Epithelial cell of proximal tubule (primary cell): ENCODE data around the gene CEP70. TPM values are rescaled to one million over a fixed set of nuclear protein-coding genes. Genes with fewer than 3 reads are reported as not detected.
"Not testable (repeated sequence)": the region's sequence is repeated elsewhere in the genome, so short reads cannot be mapped to it uniquely, and the experiment has no call there.

Source experiments
- DNase-seq: peaks from one replicate; pipeline ENCODE4 v3.0.0-alpha.2; 2011; ENCODE audit warnings: low read depth
- H3K4me3 ChIP-seq: 2 replicates; pipeline ENCODE4 v1.5.1; 2011; ENCODE audit warnings: low read depth, mild to moderate bottlenecking, low read length
- total RNA-seq: library from RNA; depleted of rRNA; stranded (reverse); fragments of >200 nt; gene quantifications from 2 replicates; pipeline ENCODE4 v1.2.3, GENCODE V29; 2015
- TF ChIP-seq, protein P1 (sequence below): conservative IDR thresholded peaks from 2 replicates; pipeline ENCODE4 v1.5.1; 2012; ENCODE audit warnings: low read depth, mild to moderate bottlenecking, low read length

CEP70 gene
- total RNA-seq, 1 donor from 2014 or later, result 21.0 TPM

DNA sequence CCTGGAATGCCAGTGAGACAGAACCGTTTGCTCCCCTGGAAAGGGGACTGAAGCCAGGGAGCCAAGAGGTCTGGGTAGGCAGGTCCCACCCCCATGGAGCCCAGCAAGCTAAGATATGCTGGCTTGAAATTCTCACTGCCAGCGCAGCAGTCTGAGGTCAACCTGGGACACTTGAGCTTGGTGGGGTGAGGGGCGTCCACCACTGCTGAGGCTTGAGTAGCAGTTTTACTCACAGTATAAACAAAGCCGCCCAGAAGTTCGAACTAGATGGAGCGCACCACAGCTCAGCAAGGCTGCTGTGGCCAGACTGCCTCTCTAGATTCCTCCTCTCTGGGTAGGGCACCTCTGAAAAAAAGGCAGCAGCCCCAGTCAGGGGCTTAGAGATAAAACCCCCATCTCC, 33.6 kb downstream of the CEP70 start:
- DNase-seq, result no peak
- H3K4me3 ChIP-seq, result no peak overlapping the region
- TF ChIP-seq, protein P1, sequence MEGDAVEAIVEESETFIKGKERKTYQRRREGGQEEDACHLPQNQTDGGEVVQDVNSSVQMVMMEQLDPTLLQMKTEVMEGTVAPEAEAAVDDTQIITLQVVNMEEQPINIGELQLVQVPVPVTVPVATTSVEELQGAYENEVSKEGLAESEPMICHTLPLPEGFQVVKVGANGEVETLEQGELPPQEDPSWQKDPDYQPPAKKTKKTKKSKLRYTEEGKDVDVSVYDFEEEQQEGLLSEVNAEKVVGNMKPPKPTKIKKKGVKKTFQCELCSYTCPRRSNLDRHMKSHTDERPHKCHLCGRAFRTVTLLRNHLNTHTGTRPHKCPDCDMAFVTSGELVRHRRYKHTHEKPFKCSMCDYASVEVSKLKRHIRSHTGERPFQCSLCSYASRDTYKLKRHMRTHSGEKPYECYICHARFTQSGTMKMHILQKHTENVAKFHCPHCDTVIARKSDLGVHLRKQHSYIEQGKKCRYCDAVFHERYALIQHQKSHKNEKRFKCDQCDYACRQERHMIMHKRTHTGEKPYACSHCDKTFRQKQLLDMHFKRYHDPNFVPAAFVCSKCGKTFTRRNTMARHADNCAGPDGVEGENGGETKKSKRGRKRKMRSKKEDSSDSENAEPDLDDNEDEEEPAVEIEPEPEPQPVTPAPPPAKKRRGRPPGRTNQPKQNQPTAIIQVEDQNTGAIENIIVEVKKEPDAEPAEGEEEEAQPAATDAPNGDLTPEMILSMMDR, result no peak

DNA sequence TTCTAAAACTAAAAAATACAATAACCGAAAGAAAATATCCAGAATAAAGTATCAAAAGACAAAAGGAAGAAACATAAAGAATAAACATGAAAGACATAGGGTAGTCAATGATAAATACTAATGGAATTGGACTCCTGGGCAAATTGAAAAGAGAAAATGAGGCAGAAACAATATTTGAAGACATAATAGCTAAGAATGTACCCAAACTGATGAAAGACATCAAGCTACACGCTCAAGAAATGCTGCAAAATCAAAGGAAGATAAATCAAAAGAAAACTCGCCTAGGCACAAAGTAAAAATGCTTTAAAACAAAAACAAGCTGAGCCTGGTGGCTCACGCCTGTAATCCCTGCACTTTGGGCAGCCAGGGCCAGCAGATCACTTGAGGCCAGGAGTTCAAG, 34.9 kb downstream of the CEP70 start:
- H3K4me3 ChIP-seq, result no peak overlapping the region
- TF ChIP-seq, protein P1, result no peak
- no peak for DNase-seq

DNA sequence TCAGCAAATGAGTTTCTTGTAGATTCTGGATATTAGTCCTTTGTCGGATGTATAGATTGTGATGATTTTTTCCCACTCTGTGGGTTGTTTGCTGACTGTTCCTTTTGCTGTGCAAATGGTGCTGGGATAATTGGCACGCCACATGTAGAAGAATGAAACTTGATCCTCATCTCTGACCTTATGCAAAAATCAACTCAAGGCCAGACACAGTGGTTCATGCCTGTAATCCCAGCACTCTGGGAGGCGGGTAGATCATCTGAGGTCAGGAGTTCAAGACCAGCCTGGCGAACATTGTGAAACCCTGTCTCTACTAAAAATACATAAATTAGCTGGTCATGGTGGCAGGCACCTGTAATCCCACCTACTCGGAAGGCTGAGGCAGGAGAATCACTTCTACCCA, 39.3 kb downstream of the CEP70 start:
- not testable (repeated sequence) for H3K4me3 ChIP-seq, DNase-seq

DNA sequence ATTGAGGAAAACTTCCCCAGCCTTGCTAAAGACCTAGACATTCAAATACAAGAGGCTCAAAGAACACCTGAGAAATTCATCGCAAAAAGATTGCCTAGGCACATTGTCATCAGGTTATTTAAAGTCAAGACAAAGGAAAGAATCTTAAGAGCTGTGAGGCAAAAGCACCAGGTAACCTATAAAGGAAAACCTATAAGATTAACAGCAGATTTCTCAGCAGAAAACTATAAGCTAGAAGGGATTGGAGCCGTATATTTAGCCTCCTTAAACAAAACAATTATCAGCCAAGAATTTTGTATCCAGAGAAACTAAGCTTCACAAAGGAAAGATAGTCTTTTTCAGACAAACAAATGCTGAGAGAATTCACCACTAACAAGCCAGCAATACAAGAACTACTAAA, 43.1 kb downstream of the CEP70 start:
- not testable (repeated sequence) for H3K4me3 ChIP-seq, DNase-seq

DNA sequence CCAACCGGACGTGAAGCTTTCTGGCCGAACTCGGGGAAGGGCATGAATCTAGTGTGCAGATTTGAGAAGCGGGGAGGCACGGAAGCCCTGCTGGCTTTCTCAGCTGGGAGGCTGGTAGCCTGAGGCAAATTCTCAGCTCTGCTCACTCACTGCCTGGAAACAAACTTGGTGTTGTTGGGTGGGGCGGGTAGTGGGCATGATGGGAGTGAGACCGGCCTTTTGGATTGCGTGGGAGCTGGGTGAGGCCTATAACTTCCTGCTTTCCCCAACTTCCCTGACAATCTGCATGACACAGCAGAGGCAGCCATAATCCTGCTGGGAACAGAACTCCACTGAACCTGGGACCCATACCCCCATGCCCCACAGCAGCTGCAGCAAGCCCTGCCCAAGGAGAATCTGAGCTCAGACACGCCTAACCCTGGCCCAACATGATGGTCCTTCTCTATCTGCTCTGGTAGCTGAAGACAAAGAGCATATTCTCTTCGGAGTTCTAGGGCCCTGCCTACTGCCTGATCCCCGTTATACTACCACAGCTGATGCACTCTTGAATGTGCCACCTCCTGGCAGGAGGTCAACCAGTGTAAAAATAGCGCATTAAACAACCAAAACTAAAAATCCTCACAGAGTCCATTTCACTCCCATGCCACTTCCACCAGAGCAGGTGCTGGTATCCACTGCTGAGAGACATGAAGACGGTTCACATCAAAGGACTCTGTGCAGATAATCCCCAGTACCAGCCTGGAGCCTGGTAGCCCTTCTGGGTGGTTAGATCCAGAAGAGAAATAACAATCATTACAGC, 44.7 kb downstream of the CEP70 start:
- H3K4me3 ChIP-seq, result no peak overlapping the region
- no peak for DNase-seq
- TF ChIP-seq, protein P1, result no peak

DNA sequence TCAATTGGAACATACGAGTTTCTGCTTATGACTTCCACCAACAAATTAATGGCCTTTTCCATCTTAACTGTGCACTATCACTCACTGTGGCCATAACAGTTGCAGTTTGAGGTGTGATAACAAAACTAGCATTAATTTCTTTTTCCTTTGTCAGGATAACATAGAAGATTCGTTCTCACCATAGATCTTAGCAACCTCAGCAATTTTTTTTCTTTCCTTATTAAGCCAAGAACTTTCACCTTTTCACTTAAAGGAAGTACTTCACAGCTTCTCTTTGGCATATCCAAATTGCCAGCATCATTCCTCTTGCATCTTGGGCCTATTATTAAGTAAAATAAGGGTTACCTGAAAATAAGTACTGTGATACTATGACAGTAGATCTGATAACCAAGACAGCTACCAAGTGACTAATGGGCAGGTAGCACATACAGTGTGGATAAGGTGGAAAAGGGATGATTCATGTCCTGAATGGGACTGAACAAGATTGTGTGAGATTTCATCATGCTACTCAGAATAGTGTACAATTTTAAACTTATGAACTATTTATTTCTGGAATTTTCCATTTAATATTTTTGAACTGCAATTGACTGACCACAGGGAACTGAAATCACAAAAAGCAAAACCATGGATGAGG, 46.6 kb downstream of the CEP70 start:
- TF ChIP-seq, protein P1, result no peak
- H3K4me3 ChIP-seq, result no peak overlapping the region
- no peak for DNase-seq

DNA sequence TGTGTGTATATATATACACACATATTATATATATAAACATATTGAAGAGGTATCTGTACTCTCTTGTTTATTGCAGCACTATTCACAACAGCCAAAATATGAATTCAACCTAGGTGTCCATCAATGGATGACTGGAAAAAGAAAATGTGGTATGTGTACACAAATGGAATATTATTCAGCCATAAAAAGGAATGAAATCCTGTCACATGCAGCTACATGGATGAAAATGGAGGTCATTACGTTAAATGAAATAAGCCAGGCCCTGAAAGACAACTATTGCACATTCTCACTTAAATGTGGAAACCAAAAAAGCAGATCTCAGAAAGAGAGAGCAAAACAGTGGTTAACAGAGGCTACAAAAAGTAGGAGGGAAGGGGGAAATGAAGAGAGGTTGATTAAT, 49.5 kb downstream of the CEP70 start:
- TF ChIP-seq, protein P1, result no peak
- H3K4me3 ChIP-seq, result no peak overlapping the region
- DNase-seq, result no peak

DNA sequence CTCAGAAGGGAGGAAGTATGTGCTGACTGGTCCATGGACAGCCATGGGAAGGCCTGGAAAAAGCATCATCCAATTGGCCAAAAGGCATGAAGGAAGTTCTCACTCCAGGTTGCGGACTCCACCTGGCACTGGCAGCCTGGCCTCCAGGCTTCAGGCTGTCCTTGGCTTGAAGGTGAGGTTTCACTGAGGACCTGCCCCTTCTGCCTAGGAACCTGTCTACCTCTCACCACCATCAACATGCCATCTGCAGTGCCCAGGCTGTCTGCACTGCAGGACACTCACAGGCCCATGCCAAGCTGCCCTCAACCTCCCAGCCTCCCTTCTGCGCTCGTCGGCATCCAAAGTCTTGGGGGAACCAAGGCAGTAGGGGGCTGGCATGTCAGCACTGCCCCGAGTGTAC, 51.1 kb downstream of the CEP70 start:
- no peak for DNase-seq
- TF ChIP-seq, protein P1, result no peak
- no peak overlapping the region for H3K4me3 ChIP-seq
